ENCODE results near the gene TOMM34. TPM values are rescaled to one million over a fixed set of nuclear protein-coding genes. Genes with fewer than 3 reads are reported as not detected.

The TOMM34 gene
- polyA plus RNA-seq, 1 donor (not counting 4 experiments of a cell fraction or from before 2014, with no cell fraction given), result 32.9 TPM

DNA sequence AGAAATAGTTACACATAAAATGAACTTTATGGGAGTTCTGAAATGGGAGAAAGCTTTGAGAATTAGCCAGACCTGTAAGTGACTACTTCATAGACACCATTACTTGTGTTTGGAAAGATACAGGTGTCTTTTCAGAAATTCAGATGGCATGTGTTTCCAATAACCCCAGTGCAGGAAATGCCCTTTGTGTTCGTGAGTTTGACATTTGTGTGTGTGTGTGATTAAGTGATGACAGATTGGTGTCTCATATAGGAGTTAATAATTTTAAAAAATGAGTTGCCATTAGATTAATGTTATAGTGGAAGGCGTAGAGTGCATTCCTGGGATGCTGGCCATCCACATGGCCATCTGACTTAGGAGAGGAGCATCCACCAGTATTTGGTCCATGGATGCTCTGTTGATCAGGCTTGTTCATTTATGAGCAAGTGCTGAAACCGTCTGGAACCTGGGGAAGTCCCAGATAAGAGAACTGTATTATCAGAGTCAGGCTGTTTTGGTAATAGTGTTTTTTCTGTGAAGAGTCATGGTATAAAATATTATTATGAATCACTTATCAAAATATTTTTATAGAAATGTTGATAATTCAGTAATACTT lies 9.2 kb upstream of the TOMM34 start:
- H3K9ac ChIP-seq (ENCODE audit: control insufficient read depth, extremely low read depth, insufficient read depth, low read length), result no peak overlapping the region
- no peaks in the 10 kb centered on the region for H3K9me3 ChIP-seq (ENCODE audit: control insufficient read depth, low read depth, low read length)
- no peak overlapping the region for H3K27ac ChIP-seq (ENCODE audit: control insufficient read depth, insufficient read depth, low read length)
- no peak for TF ChIP-seq EZH2 (IDR thresholded peaks at IDR 0.05; ENCODE audit: low read length)
- TF ChIP-seq, protein P1, sequence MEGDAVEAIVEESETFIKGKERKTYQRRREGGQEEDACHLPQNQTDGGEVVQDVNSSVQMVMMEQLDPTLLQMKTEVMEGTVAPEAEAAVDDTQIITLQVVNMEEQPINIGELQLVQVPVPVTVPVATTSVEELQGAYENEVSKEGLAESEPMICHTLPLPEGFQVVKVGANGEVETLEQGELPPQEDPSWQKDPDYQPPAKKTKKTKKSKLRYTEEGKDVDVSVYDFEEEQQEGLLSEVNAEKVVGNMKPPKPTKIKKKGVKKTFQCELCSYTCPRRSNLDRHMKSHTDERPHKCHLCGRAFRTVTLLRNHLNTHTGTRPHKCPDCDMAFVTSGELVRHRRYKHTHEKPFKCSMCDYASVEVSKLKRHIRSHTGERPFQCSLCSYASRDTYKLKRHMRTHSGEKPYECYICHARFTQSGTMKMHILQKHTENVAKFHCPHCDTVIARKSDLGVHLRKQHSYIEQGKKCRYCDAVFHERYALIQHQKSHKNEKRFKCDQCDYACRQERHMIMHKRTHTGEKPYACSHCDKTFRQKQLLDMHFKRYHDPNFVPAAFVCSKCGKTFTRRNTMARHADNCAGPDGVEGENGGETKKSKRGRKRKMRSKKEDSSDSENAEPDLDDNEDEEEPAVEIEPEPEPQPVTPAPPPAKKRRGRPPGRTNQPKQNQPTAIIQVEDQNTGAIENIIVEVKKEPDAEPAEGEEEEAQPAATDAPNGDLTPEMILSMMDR (optimal IDR thresholded peaks at IDR 0.05 in 1 of 3, IDR thresholded peaks at IDR 0.05 in 1 of 3, conservative IDR thresholded peaks at IDR 0.05 in 1 of 3; ENCODE audit: extremely low read depth in 1 of 3, insufficient read depth in 2 of 3, low read length in 3 of 3), result no peak
- no peak for FAIRE-seq
- no peak for DNase-seq (ENCODE audit: low read depth, low spot score)
- H3K27me3 ChIP-seq (ENCODE audit: control insufficient read depth, extremely low read depth, insufficient read depth, low read length), result no peaks in the 10 kb centered on the region
- H3K36me3 ChIP-seq (ENCODE audit: control insufficient read depth in 2 of 2, extremely low read depth in 1 of 2, insufficient read depth in 2 of 2, low read length in 2 of 2), result peaks cover 5 to 10% of the 10 kb centered on the region in 2 experiments
- H3K79me2 ChIP-seq (ENCODE audit: control insufficient read depth, insufficient read depth, low read length), result peaks cover 56% of the 10 kb centered on the region
- H2AFZ ChIP-seq (ENCODE audit: control insufficient read depth, low read length), result no peak overlapping the region
- peaks cover 35% of the 10 kb centered on the region for H3K4me1 ChIP-seq (ENCODE audit: control insufficient read depth, extremely low read depth, insufficient read depth, low read length)
- H3K9me1 ChIP-seq (ENCODE audit: control insufficient read depth, extremely low read depth, insufficient read depth, low read length), result peaks cover 2% of the 10 kb centered on the region
- peak overlapping the region; percentile 88 for H3K4me2 ChIP-seq (ENCODE audit: control insufficient read depth, extremely low read depth, insufficient read depth, low read depth, low read length)
- no peaks in the 10 kb centered on the region for H4K20me1 ChIP-seq (ENCODE audit: control insufficient read depth, extremely low read depth, insufficient read depth, low read length)
- dilution Hi-C loops (cut with MboI; ENCODE audit: extremely low pct_ligation_motif_present, low sequenced_read_pairs), result no loop called here
- H3K4me3 ChIP-seq (ENCODE audit: control insufficient read depth in 2 of 3, extremely low read depth in 1 of 3, insufficient read depth in 2 of 3, low read depth in 1 of 3, low read length in 3 of 3), result no peak overlapping the region

DNA sequence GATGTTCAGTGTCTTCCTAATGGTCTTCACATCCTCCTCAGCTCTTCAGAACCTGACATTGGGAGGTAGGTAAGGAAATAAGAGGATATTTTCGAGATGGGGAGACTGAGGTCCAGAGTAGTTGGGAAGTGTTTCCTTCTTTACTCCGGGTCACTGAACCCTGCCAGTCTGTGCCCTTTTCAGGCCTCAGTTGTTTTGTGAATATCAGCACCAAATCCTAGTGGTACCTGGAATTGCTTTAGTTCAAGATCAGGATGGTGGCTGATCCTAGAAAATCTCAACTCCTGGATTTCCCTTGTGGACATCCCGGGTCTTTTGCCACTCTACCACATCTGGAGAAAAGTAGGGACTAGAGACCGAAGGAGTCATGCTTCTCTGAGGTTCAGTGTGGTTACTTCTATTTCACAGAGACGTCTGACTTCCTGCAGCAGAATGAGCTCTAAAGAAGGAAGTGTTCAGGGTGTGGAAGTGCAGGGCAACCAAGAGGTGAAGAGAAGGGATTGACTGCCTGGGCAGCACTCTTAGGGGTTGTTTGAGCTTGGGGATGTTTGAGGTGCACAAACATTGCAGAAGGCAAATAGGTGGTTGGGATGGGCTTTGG lies 7.1 kb upstream of the TOMM34 start:
- no peak overlapping the region for H2AFZ ChIP-seq (ENCODE audit: control insufficient read depth, low read length)
- DNase-seq (ENCODE audit: low read depth, low spot score) (no peak), FAIRE-seq (no peak)
- H3K79me2 ChIP-seq (ENCODE audit: control insufficient read depth, insufficient read depth, low read length), result peaks cover 56% of the 10 kb centered on the region
- no peak for TF ChIP-seq EZH2 (IDR thresholded peaks at IDR 0.05; ENCODE audit: low read length)
- TF ChIP-seq, protein P1 (optimal IDR thresholded peaks at IDR 0.05 in 1 of 3, IDR thresholded peaks at IDR 0.05 in 1 of 3, conservative IDR thresholded peaks at IDR 0.05 in 1 of 3; ENCODE audit: extremely low read depth in 1 of 3, insufficient read depth in 2 of 3, low read length in 3 of 3), result no peak
- H3K27me3 ChIP-seq (ENCODE audit: control insufficient read depth, extremely low read depth, insufficient read depth, low read length), result no peaks in the 10 kb centered on the region
- H3K9me3 ChIP-seq (ENCODE audit: control insufficient read depth, low read depth, low read length), result no peaks in the 10 kb centered on the region
- no peaks in the 10 kb centered on the region for H4K20me1 ChIP-seq (ENCODE audit: control insufficient read depth, extremely low read depth, insufficient read depth, low read length)
- peak overlapping the region; percentile 78 to 85 (median 79) for H3K4me3 ChIP-seq (ENCODE audit: control insufficient read depth in 2 of 3, extremely low read depth in 1 of 3, insufficient read depth in 2 of 3, low read depth in 1 of 3, low read length in 3 of 3)
- peaks cover 2% of the 10 kb centered on the region for H3K9me1 ChIP-seq (ENCODE audit: control insufficient read depth, extremely low read depth, insufficient read depth, low read length)
- H3K9ac ChIP-seq (ENCODE audit: control insufficient read depth, extremely low read depth, insufficient read depth, low read length), result peak overlapping the region; percentile 82
- H3K4me1 ChIP-seq (ENCODE audit: control insufficient read depth, extremely low read depth, insufficient read depth, low read length), result peaks cover 26% of the 10 kb centered on the region
- H3K36me3 ChIP-seq (ENCODE audit: control insufficient read depth in 2 of 2, extremely low read depth in 1 of 2, insufficient read depth in 2 of 2, low read length in 2 of 2), result peaks cover 0 to 2% of the 10 kb centered on the region in 2 experiments
- H3K27ac ChIP-seq (ENCODE audit: control insufficient read depth, insufficient read depth, low read length), result peak overlapping the region; percentile 79
- H3K4me2 ChIP-seq (ENCODE audit: control insufficient read depth, extremely low read depth, insufficient read depth, low read depth, low read length), result peak overlapping the region; percentile 88
- dilution Hi-C loops (cut with MboI; ENCODE audit: extremely low pct_ligation_motif_present, low sequenced_read_pairs), result no loop called here

Data from keratinocyte (primary cell).